WERI-Rb-1 (cell line): Measurements from ENCODE around the gene ADISSP.

Experiments used
- DNase-seq: peaks from one replicate; pipeline ENCODE4 v3.0.0-alpha.2; 2020
- H3K27ac ChIP-seq: fragments of 250-450 bp; sonication (Bioruptor Pico); 2 replicates; pipeline ENCODE4 v1.5.1; 2020; ENCODE audit warnings: mild to moderate bottlenecking, moderate library complexity
- H3K27me3 ChIP-seq: fragments of 250-450 bp; sonication (Bioruptor Pico); 2 replicates; pipeline ENCODE4 v1.5.1; 2021; ENCODE audit warnings: mild to moderate bottlenecking, low read depth, moderate library complexity; ENCODE audit not compliant: insufficient read depth, severe bottlenecking
- H3K36me3 ChIP-seq: fragments of 250-450 bp; sonication (Bioruptor Pico); 2 replicates; pipeline ENCODE4 v1.5.1; 2020; ENCODE audit warnings: mild to moderate bottlenecking, moderate library complexity
- H3K4me3 ChIP-seq: 2 replicates; pipeline ENCODE4 v1.5.1; 2011; ENCODE audit warnings: low read depth, mild to moderate bottlenecking, control low read depth, low read length
- H3K9me3 ChIP-seq: fragments of 250-450 bp; sonication (Bioruptor Pico); 2 replicates; pipeline ENCODE4 v1.5.1; 2021; ENCODE audit warnings: mild to moderate bottlenecking, moderate library complexity; ENCODE audit not compliant: severe bottlenecking
- TF ChIP-seq, protein P1 (sequence below): IDR thresholded peaks from 2 replicates; pipeline ENCODE4 v1.5.1; 2011; ENCODE audit warnings: low read depth, mild to moderate bottlenecking, control low read depth, inconsistent platforms, low read length

The ADISSP gene

GRCh38 chr20:3757268-3757667, 10.3 kb downstream of the ADISSP start:
- TF ChIP-seq, protein P1, sequence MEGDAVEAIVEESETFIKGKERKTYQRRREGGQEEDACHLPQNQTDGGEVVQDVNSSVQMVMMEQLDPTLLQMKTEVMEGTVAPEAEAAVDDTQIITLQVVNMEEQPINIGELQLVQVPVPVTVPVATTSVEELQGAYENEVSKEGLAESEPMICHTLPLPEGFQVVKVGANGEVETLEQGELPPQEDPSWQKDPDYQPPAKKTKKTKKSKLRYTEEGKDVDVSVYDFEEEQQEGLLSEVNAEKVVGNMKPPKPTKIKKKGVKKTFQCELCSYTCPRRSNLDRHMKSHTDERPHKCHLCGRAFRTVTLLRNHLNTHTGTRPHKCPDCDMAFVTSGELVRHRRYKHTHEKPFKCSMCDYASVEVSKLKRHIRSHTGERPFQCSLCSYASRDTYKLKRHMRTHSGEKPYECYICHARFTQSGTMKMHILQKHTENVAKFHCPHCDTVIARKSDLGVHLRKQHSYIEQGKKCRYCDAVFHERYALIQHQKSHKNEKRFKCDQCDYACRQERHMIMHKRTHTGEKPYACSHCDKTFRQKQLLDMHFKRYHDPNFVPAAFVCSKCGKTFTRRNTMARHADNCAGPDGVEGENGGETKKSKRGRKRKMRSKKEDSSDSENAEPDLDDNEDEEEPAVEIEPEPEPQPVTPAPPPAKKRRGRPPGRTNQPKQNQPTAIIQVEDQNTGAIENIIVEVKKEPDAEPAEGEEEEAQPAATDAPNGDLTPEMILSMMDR, result no peak
- no peaks in the 10 kb centered on the region for H3K9me3 ChIP-seq
- no peak overlapping the region for H3K4me3 ChIP-seq
- no peak for DNase-seq
- H3K27me3 ChIP-seq, result no peaks in the 10 kb centered on the region
- H3K27ac ChIP-seq, result no peak overlapping the region
- peaks cover 29% of the 10 kb centered on the region for H3K36me3 ChIP-seq

GRCh38 chr20:3755814-3756480, 11.6 kb downstream of the ADISSP start:
- Histone ChIP-seq H3K4me3 (no peak overlapping the region), H3K36me3 (peaks cover 34% of the 10 kb centered on the region), H3K27me3 (no peaks in the 10 kb centered on the region), H3K27ac (no peak overlapping the region), H3K9me3 (no peaks in the 10 kb centered on the region)
- TF ChIP-seq, protein P1, result no peak
- no peak for DNase-seq

- no peak for DNase-seq
- Histone ChIP-seq H3K36me3 (peaks cover 36% of the 10 kb centered on the region), H3K9me3 (no peaks in the 10 kb centered on the region), H3K4me3 (no peak overlapping the region), H3K27me3 (no peaks in the 10 kb centered on the region), H3K27ac (no peak overlapping the region)
- TF ChIP-seq, protein P1, result no peak
Measured at GRCh38 chr20:3755269-3755668, 12.3 kb downstream of the ADISSP start.

- Histone ChIP-seq H3K27ac (no peak overlapping the region), H3K36me3 (peaks cover 31% of the 10 kb centered on the region), H3K27me3 (no peaks in the 10 kb centered on the region), H3K4me3 (no peak overlapping the region), H3K9me3 (no peaks in the 10 kb centered on the region)
- no peak for DNase-seq
- TF ChIP-seq, protein P1, result no peak
Measured at GRCh38 chr20:3754276-3754630, 13.3 kb downstream of the ADISSP start.

DNA sequence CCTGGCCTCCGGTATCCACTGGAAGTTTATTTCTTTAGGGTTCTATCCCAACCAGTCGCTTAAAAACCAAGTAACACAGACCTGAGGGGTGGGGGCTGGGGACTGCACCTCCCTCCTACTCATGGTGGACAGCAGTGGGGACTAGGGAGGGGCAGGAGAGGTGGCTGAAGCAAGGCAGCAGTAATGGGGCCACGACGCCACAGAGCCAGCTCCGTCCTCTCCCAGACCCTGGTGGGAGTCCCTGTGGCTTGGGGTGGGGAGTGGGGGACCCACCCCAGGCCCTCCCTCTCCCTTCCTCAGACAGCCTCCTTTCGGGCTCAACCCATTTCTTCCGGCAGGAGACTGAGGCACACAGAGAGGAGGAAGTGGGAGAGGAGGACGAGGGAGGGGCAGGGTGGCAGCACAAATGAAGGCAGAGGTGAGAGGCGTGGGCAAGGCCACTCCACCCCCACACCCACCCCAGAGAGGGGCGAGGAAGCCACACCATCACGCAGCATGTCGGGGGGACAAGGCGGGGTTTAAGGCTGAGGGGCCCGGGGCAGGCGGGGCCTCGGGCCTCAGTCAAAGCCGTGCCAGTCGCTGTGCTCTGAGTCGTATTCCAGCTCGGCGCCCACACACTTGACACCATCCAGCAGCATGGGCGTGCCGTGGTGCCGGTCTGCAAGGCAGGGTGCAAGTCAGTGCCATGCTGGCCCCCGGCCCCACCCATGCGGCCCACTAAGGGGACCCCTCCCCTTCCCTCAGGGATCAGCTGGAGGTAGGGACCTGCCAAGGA, 13.9 kb downstream of the ADISSP start:
- Histone ChIP-seq H3K4me3 (no peak overlapping the region), H3K27me3 (no peaks in the 10 kb centered on the region), H3K27ac (no peak overlapping the region), H3K9me3 (no peaks in the 10 kb centered on the region), H3K36me3 (peaks cover 28% of the 10 kb centered on the region)
- TF ChIP-seq, protein P1, result no peak
- DNase-seq, result no peak
